Neuronal stem cell (in vitro differentiated cells): ENCODE measurements around the gene AUTS2.

Experiments used
- DNase-seq: peaks from one replicate; pipeline ENCODE4 v3.0.0-alpha.2; 2013; ENCODE audit warnings: low spot score
- H2AFZ ChIP-seq: one replicate; pipeline ENCODE4 v1.6.1; 2013; ENCODE audit warnings: mild to moderate bottlenecking, low read length, inconsistent platforms
- H2AK5ac ChIP-seq: 2 replicates; pipeline ENCODE4 v1.6.1; 2013; ENCODE audit warnings: low read depth, mild to moderate bottlenecking, inconsistent platforms, low read length, moderate library complexity, mixed read lengths
- H2BK120ac ChIP-seq: 2 replicates; pipeline ENCODE4 v1.6.1; 2013; ENCODE audit warnings: low read depth, mild to moderate bottlenecking, inconsistent platforms, low read length, moderate library complexity, mixed read lengths
- H2BK12ac ChIP-seq: one replicate; pipeline ENCODE4 v1.6.1; 2013; ENCODE audit warnings: low read length, inconsistent platforms
- H2BK15ac ChIP-seq: 2 replicates; pipeline ENCODE4 v1.6.1; 2013; ENCODE audit warnings: mild to moderate bottlenecking, low read length, inconsistent platforms, mixed read lengths
- H2BK5ac ChIP-seq: one replicate; pipeline ENCODE4 v1.6.1; 2013; ENCODE audit warnings: inconsistent platforms, mild to moderate bottlenecking, low read length, moderate library complexity
- H3K14ac ChIP-seq: one replicate; pipeline ENCODE4 v1.6.1; 2013; ENCODE audit warnings: low read length, inconsistent platforms
- H3K18ac ChIP-seq: 2 replicates; pipeline ENCODE4 v1.6.1; 2013; ENCODE audit warnings: low read length, inconsistent platforms
- H3K23ac ChIP-seq: 2 replicates; pipeline ENCODE4 v1.6.1; 2013; ENCODE audit warnings: low read depth, mild to moderate bottlenecking, mixed read lengths, low read length, inconsistent platforms; ENCODE audit not compliant: poor library complexity
- H3K27ac ChIP-seq: replicated peaks from 3 replicates; pipeline ENCODE4 v1.5.1; 2013; ENCODE audit warnings: low read length, inconsistent platforms
- H3K27me3 ChIP-seq, 3 experiments: 2 replicates each; pipeline ENCODE4 v1.6.1; 2013; ENCODE audit warnings: low read length in 3 of 3, mild to moderate bottlenecking in 2 of 3, inconsistent platforms in 1 of 3, low read depth in 1 of 3, mixed read lengths in 1 of 3, moderate library complexity in 1 of 3; ENCODE audit not compliant: control insufficient read depth in 3 of 3, insufficient read depth in 3 of 3
- H3K36me3 ChIP-seq, 2 donors: replicated peaks in 1 of 2; 2 replicates each; pipeline ENCODE4 v1.6.1; 2013; ENCODE audit warnings: low read length in 2 of 2; ENCODE audit not compliant: control insufficient read depth in 2 of 2, insufficient read depth in 2 of 2
- H3K4ac ChIP-seq: 2 replicates; pipeline ENCODE4 v1.6.1; 2013; ENCODE audit warnings: inconsistent platforms, mild to moderate bottlenecking, low read length, moderate library complexity
- H3K4me1 ChIP-seq, 2 donors: 1 replicate in 1 of 2; 2 replicates in 1 of 2; pipeline ENCODE4 v1.6.1; 2013; ENCODE audit warnings: low read length in 2 of 2, low read depth in 1 of 2; ENCODE audit not compliant: control insufficient read depth in 2 of 2, insufficient read depth in 1 of 2
- H3K4me2 ChIP-seq: one replicate; pipeline ENCODE4 v1.6.1; 2013; ENCODE audit warnings: mild to moderate bottlenecking, low read length, inconsistent platforms; ENCODE audit not compliant: insufficient read depth, poor library complexity, severe bottlenecking
- H3K4me3 ChIP-seq, 2 donors: 2 replicates each; pipeline ENCODE4 v1.5.1; 2013; ENCODE audit warnings: low read length in 2 of 2, mild to moderate bottlenecking in 2 of 2, inconsistent platforms in 1 of 2, moderate library complexity in 1 of 2
- H3K79me1 ChIP-seq: one replicate; pipeline ENCODE4 v1.6.1; 2013; ENCODE audit warnings: low read depth, mild to moderate bottlenecking, inconsistent platforms, low read length, moderate library complexity
- H3K9ac ChIP-seq: one replicate; pipeline ENCODE4 v1.6.1; 2013; ENCODE audit warnings: mild to moderate bottlenecking, low read depth, low read length, inconsistent platforms; ENCODE audit not compliant: poor library complexity
- H3K9me3 ChIP-seq, 2 donors: replicated peaks in 1 of 2; 2 replicates each; pipeline versions ENCODE3 to v1.6.1; 2013; ENCODE audit warnings: low read length in 2 of 2, mild to moderate bottlenecking in 2 of 2, inconsistent platforms in 1 of 2, low read depth in 1 of 2, mixed read lengths in 1 of 2, moderate library complexity in 1 of 2; ENCODE audit not compliant: control insufficient read depth in 2 of 2, insufficient read depth in 1 of 2
- H4K8ac ChIP-seq: one replicate; pipeline ENCODE4 v1.6.1; 2013; ENCODE audit warnings: low read depth, mild to moderate bottlenecking, inconsistent platforms, low read length, moderate library complexity
- H4K91ac ChIP-seq: one replicate; pipeline ENCODE4 v1.6.1; 2013; ENCODE audit warnings: low read length, low read depth, mild to moderate bottlenecking, inconsistent platforms; ENCODE audit not compliant: poor library complexity
- WGBS, 2 donors: extraction: QIAGEN DNeasy Blood & Tissue Kit; methylation state at CpG; one replicate each; pipeline ENCODE4 v1.1.7; 2013; ENCODE audit warnings: missing lambda C conversion rate in 2 of 2, mixed read lengths in 1 of 2; ENCODE audit not compliant: insufficient read length in 2 of 2, insufficient replicate concordance in 1 of 2; ENCODE audit errors: extremely low coverage in 2 of 2; 5-methylcytosine and 5-hydroxymethylcytosine counted together

AUTS2 gene

GRCh38 chr7:69761290-69761922, 163.1 kb downstream of the AUTS2 start:
- no peak overlapping the region for H2AK5ac ChIP-seq
- H3K27me3 ChIP-seq = no peaks in the 10 kb centered on the region
- H3K36me3 ChIP-seq = no peaks in the 10 kb centered on the region
- no peak overlapping the region for H3K23ac ChIP-seq
- H4K91ac ChIP-seq = no peak overlapping the region
- DNase-seq = no peak
- H2BK120ac ChIP-seq = no peak overlapping the region
- no peak overlapping the region for H2BK12ac ChIP-seq
- no peak overlapping the region for H3K4ac ChIP-seq
- WGBS, 2 donors = no CpG with 5 or more reads among the region's 5 CpGs
- H2AFZ ChIP-seq = no peak overlapping the region
- no peak overlapping the region for H2BK5ac ChIP-seq
- no peak overlapping the region for H3K4me3 ChIP-seq
- H3K4me1 ChIP-seq = peaks cover 18 to 51% of the 10 kb centered on the region in 2 donors
- no peak overlapping the region for H3K18ac ChIP-seq
- H3K9ac ChIP-seq = no peak overlapping the region
- no peak overlapping the region for H3K4me2 ChIP-seq
- H2BK15ac ChIP-seq = no peak overlapping the region
- no peak overlapping the region for H4K8ac ChIP-seq
- H3K14ac ChIP-seq = no peak overlapping the region
- H3K9me3 ChIP-seq = no peaks in the 10 kb centered on the region
- H3K79me1 ChIP-seq = no peaks in the 10 kb centered on the region
- H3K27ac ChIP-seq = no peak overlapping the region

- H3K23ac ChIP-seq = no peak overlapping the region
- H2AFZ ChIP-seq = no peak overlapping the region
- H3K4me3 ChIP-seq = no peak overlapping the region
- no peaks in the 10 kb centered on the region for H3K9me3 ChIP-seq
- H2BK12ac ChIP-seq = no peak overlapping the region
- no peak overlapping the region for H2BK15ac ChIP-seq
- H3K27ac ChIP-seq = no peak overlapping the region
- no peak overlapping the region for H3K14ac ChIP-seq
- no peak overlapping the region for H2BK5ac ChIP-seq
- no peak overlapping the region for H4K91ac ChIP-seq
- no peak overlapping the region for H4K8ac ChIP-seq
- no CpG with 5 or more reads among the region's 3 CpGs for WGBS, 2 donors
- peaks cover 15 to 37% of the 10 kb centered on the region in 2 donors for H3K4me1 ChIP-seq
- H2AK5ac ChIP-seq = no peak overlapping the region
- peak overlapping the region; percentile 18 for H3K9ac ChIP-seq
- no peak overlapping the region for H2BK120ac ChIP-seq
- no peak for DNase-seq
- H3K18ac ChIP-seq = no peak overlapping the region
- H3K4ac ChIP-seq = no peak overlapping the region
- no peak overlapping the region for H3K4me2 ChIP-seq
- no peaks in the 10 kb centered on the region for H3K36me3 ChIP-seq
- H3K27me3 ChIP-seq = no peaks in the 10 kb centered on the region
- H3K79me1 ChIP-seq = no peaks in the 10 kb centered on the region
Measured at GRCh38 chr7:69762821-69763352, 164.6 kb downstream of the AUTS2 start.

- H3K36me3 ChIP-seq = no peaks in the 10 kb centered on the region
- H3K9ac ChIP-seq = no peak overlapping the region
- H2BK12ac ChIP-seq = no peak overlapping the region
- H3K4me1 ChIP-seq = peaks cover 12 to 31% of the 10 kb centered on the region in 2 donors
- no peak overlapping the region for H3K4ac ChIP-seq
- no peak overlapping the region for H2BK15ac ChIP-seq
- no peaks in the 10 kb centered on the region for H3K79me1 ChIP-seq
- H4K8ac ChIP-seq = no peak overlapping the region
- no peak overlapping the region for H3K14ac ChIP-seq
- H3K27ac ChIP-seq = no peak overlapping the region
- H2AFZ ChIP-seq = no peak overlapping the region
- H3K4me2 ChIP-seq = no peak overlapping the region
- no CpG with 5 or more reads among the region's 3 CpGs for WGBS, 2 donors
- H3K23ac ChIP-seq = no peak overlapping the region
- no peak overlapping the region for H2AK5ac ChIP-seq
- no peak overlapping the region for H3K4me3 ChIP-seq
- no peaks in the 10 kb centered on the region for H3K9me3 ChIP-seq
- no peak for DNase-seq
- H2BK5ac ChIP-seq = no peak overlapping the region
- H4K91ac ChIP-seq = no peak overlapping the region
- H3K18ac ChIP-seq = no peak overlapping the region
- no peak overlapping the region for H2BK120ac ChIP-seq
- no peaks in the 10 kb centered on the region for H3K27me3 ChIP-seq
Measured at GRCh38 chr7:69763513-69763912, 165.2 kb downstream of the AUTS2 start.

- Histone ChIP-seq H3K4me1 (peaks cover 11 to 28% of the 10 kb centered on the region in 2 donors), H3K27me3 (no peaks in the 10 kb centered on the region), H3K14ac (no peak overlapping the region), H3K4me2 (no peak overlapping the region), H3K9ac (no peak overlapping the region), H3K4me3 (no peak overlapping the region), H3K36me3 (no peaks in the 10 kb centered on the region), H4K8ac (no peak overlapping the region), H3K27ac (no peak overlapping the region), H2BK15ac (no peak overlapping the region), H4K91ac (no peak overlapping the region), H3K18ac (no peak overlapping the region), H3K79me1 (no peaks in the 10 kb centered on the region), H2BK5ac (no peak overlapping the region), H2BK120ac (no peak overlapping the region), H3K9me3 (no peaks in the 10 kb centered on the region), H2AFZ (no peak overlapping the region), H2AK5ac (no peak overlapping the region), H3K4ac (no peak overlapping the region), H2BK12ac (no peak overlapping the region), H3K23ac (no peak overlapping the region)
- no peak for DNase-seq
- no CpG with 5 or more reads among the region's 4 CpGs for WGBS, 2 donors
Measured at GRCh38 chr7:69764147-69764546, 165.9 kb downstream of the AUTS2 start.
